GM19035 (cell line): ENCODE results near the gene CYP2E1.
"Not testable (repeated sequence)": the region's sequence is repeated elsewhere in the genome, so short reads cannot be mapped to it uniquely, and the experiment has no call there.

Source experiments
- ATAC-seq: cut with Tn5 transposase; IDR thresholded peaks from one replicate; pipeline ENCODE4 v1.9.1; 2021; ENCODE audit not compliant: unreplicated experiment

The CYP2E1 gene

DNA sequence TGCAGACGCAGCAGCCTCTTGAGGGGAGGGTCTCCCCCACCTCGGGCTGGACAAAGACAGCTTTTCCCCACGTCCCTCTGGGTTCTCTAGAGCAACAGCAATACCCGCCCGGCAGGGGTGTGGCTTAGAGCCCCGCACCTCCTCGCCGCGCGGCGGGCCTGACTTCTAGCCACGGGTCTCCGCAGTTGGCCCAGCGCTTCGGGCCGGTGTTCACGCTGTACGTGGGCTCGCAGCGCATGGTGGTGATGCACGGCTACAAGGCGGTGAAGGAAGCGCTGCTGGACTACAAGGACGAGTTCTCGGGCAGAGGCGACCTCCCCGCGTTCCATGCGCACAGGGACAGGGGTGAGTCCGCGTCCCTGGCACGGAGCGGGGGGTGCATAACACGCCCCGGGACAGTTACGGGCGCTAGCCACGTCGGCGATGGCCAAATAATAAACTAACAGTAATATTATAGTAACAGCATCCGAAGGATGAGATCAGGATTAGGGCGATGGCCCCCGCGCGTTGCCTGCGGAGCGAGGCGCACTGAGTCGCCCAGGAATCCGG, 1.2 kb downstream of the CYP2E1 start:
- ATAC-seq: no peak

GRCh38 chr10:133528845-133529575, 1.8 kb downstream of the CYP2E1 start:
- ATAC-seq: no peak

GRCh38 chr10:133529576-133529946, 2.4 kb downstream of the CYP2E1 start:
- no peak for ATAC-seq

GRCh38 chr10:133530506-133530905, 3.3 kb downstream of the CYP2E1 start:
- ATAC-seq: no peak

- ATAC-seq: no peak
Measured at GRCh38 chr10:133532871-133533270, 5.7 kb downstream of the CYP2E1 start.

DNA sequence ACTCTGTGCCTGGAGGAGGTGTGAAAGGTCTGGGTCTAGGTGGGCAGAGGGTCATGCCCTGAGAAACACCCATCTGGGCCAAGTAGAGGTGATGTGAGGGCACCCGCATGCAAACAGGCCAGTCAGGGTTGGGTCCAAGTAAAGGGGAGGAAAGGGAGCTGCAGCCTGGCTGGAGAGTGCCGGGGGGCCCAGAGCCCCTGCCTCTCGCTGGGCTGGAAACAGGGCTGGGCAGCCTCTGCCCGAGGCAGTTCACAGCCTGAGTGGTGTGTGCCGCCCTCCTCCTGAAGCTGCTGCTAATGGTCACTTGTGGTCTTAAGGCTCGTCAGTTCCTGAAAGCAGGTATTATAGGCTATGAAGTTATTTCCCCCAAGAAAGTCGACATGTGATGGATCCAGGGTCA, 7.3 kb downstream of the CYP2E1 start:
- ATAC-seq: no peak

GRCh38 chr10:133536198-133536597, 9.0 kb downstream of the CYP2E1 start:
- no peak for ATAC-seq

- no peak for ATAC-seq
Measured at GRCh38 chr10:133537546-133538545, 10.7 kb downstream of the CYP2E1 start.

DNA sequence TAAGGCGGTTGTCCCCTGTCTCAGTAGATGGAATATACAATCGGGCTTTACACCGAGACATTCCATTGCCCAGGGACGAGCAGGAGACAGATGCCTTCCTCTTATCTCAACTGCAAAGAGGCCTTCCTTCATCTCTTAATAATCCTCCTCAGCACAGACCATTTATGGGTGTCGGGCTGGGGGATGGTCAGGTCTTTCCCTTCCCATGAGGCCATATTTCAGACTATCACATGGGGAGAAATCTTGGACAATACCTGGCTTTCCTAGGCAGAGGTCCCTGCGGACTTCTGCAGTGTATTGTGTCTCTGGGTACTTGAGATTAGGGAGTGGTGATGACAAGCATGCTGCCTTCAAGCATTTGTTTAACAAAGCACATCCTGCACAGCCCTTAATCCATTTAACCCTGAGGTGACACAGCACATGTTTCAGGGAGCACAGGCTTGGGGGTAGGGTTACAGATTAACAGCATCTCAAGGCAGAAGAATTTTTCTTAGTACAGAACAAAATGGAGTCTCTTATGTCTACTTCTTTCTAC, 14.3 kb downstream of the CYP2E1 start:
- ATAC-seq: not testable (repeated sequence)

- ATAC-seq: no peak
Measured at GRCh38 chr10:133544506-133544905, 17.3 kb downstream of the CYP2E1 start.

DNA sequence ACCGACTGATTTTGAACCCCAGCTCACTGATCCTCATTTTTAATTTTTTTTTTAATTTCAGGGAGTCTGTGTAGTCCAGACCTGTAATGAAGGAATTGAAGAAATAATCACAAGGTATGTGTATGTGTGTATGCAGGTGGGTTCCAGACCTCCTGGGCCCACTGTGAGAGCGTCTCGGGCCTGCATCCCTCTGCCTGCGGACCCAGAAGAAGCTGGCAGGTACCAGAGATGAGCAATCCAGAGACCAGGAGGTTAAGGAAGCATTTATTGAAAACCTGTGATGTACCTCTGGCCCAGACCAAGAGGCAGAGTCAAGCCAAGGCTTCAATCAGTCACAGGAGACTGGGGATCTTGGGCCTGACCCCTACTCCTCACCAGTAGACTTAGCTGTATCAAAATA, 27.4 kb downstream of the CYP2E1 start:
- no peak for ATAC-seq

- no peak for ATAC-seq
Measured at GRCh38 chr10:133555521-133555920, 28.4 kb downstream of the CYP2E1 start.

DNA sequence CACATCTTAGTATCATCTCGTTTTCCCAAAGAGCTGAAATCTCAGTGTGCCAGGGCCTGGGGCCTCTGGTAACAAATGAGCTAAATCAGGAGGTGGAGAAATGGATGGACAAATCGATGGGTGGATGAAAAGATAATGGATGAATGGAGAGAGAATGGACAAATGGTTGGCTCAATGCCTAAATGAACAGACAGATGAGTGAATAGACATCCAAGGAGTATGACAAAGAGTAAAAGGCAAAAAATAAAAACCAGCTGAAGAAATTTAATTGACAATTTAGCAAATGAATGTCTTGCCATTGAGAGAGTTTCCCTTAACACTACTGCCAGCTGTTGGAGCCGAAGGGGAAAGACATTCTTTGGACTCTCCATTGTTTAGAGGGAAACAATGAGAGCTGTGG, 30.2 kb downstream of the CYP2E1 start:
- no peak for ATAC-seq

GRCh38 chr10:133559216-133559615, 32.1 kb downstream of the CYP2E1 start:
- ATAC-seq: no peak

DNA sequence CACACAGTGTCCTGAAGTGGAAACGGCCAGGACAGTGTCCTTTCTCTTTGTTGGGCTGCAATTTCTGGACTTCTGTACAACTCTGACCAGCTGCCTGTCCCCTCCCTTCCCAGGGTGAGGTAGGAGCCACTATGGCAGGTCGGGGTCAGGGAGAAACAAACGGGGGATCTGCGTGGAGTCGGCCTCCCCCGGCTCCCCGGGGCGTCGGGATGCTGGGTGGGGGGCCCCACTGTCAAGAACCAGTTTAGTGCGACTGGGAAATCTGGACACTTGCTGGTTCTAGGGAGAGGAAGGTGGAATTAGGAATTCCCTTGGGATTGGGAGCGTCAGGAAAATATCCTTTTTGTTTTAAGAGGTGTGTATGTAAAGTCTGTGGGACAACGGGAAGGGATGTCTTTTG, 37.7 kb downstream of the CYP2E1 start:
- no peak for ATAC-seq

GRCh38 chr10:133565441-133566294, 38.5 kb downstream of the CYP2E1 start, which contains the start of gene SYCE1:
Gene SYCE1 (minus strand): TSS chr10:133565583. CDS start chr10:133565529, 54 bp downstream.
- ATAC-seq: no peak

DNA sequence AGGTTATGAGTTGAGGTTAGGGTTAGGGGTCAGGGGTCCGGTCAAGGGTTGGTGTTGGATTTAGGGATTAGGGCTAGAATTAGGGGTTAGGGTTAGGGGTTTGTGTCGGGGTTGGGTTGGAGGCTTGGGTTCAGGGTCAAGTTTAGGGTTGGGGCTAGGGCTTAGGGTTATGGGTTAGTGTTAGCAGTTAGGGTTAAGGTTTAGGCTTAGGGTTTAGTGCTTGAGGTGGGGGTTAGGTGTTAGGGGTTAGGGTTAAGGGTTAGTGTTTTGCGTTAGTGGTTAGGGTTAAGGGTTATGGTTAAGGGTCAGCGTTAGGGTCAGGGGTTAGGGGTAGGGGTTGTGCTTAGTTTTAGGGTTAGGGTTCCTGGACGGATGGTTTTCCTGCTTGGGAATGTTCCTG, 40.0 kb downstream of the CYP2E1 start:
- ATAC-seq: no peak

DNA sequence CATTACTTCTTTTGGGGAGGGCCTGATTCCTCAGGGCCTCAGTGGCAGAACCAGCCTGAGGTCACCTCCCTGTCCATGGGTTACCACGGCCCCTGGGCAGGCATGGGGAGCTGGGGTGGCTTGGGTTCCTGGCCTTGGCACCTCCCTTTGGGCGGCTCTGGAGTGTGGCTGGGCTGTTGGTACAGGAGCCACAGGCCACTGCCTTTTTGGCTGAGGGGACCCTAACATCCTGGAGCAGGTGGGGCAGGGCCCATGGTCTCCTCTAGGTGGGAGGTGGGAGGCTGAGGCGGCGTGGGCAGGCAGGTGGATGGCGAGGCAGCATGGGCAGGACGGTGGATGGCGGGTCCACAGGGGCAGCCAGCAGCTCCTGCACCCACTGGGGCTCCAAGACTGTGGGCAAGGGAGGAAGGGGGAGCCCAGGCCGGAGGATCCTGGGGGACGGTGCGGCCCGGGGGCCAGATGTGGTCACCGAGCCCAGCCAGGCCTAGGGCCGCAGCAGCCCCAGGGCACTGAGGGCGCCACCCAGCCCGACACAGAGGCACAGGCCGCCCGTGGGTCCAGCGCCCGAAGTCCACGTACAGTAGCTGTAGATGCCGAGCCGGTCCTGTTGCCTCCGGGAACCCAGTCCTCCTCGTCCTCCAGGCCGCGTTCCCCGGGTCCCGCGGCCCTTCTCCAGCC, 40.6 kb downstream of the CYP2E1 start:
- no peak for ATAC-seq

DNA sequence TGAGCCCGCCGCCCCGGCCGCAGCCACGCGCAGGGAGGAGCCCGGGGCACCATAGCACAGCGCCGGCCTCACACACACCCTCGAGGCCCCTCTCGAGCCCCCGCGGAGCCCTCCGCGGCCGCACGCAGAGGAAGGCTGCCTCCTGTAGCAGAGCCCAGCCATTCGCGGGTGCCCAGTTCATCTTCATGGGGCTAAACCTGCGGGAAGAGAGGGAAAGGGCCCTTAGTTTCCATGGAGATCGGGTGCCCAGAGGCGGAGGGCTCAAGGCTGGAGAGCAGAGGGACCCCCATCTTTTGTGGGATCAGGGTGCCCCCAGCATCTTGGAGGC, 41.1 kb downstream of the CYP2E1 start:
- ATAC-seq: no peak
